ENCODE data around the gene NOSTRIN.

NOSTRIN gene

GRCh38 chr2:168809537-168809936, 7.1 kb downstream of the NOSTRIN start:
- FAIRE-seq = no peak

GRCh38 chr2:168810235-168810634, 7.8 kb downstream of the NOSTRIN start:
- no peak for TF ChIP-seq CTCF (IDR thresholded peaks at IDR 0.05; ENCODE audit: insufficient read depth, missing control alignments)
- no peak for FAIRE-seq
- DNase-seq (ENCODE audit: insufficient read length, low spot score) = no peak

More at GRCh38 chr2:168809537-168809936, 7.1 kb downstream of the NOSTRIN start:
- no peak for DNase-seq (ENCODE audit: insufficient read length, low spot score)
- no peak for TF ChIP-seq CTCF (IDR thresholded peaks at IDR 0.05; ENCODE audit: insufficient read depth, missing control alignments)

GRCh38 chr2:168811696-168812095, 9.3 kb downstream of the NOSTRIN start:
- no peak for TF ChIP-seq CTCF (IDR thresholded peaks at IDR 0.05; ENCODE audit: insufficient read depth, missing control alignments)
- no peak for FAIRE-seq
- no peak for DNase-seq (ENCODE audit: insufficient read length, low spot score)

DNA sequence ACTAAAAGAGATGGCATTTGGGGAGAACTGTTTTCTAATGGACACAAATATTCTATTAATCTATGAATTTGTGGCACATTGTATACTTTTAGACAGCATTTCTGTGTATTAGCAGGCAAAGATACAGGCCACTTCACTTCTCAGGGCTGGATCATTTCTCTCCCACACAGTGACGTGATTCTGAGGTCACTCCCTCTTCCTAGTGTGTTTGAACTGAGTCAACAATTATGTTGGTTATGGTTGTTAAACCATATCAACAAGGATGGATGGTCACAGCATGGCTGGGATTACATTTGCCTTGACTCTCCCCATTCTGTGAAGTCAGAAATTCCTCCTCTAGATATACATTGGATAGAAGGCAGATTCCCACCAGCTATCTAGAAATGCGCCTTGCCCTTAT, 11.6 kb downstream of the NOSTRIN start:
- no peak for TF ChIP-seq CTCF (IDR thresholded peaks at IDR 0.05; ENCODE audit: insufficient read depth, missing control alignments)
- DNase-seq (ENCODE audit: insufficient read length, low spot score) (no peak), FAIRE-seq (no peak)

DNA sequence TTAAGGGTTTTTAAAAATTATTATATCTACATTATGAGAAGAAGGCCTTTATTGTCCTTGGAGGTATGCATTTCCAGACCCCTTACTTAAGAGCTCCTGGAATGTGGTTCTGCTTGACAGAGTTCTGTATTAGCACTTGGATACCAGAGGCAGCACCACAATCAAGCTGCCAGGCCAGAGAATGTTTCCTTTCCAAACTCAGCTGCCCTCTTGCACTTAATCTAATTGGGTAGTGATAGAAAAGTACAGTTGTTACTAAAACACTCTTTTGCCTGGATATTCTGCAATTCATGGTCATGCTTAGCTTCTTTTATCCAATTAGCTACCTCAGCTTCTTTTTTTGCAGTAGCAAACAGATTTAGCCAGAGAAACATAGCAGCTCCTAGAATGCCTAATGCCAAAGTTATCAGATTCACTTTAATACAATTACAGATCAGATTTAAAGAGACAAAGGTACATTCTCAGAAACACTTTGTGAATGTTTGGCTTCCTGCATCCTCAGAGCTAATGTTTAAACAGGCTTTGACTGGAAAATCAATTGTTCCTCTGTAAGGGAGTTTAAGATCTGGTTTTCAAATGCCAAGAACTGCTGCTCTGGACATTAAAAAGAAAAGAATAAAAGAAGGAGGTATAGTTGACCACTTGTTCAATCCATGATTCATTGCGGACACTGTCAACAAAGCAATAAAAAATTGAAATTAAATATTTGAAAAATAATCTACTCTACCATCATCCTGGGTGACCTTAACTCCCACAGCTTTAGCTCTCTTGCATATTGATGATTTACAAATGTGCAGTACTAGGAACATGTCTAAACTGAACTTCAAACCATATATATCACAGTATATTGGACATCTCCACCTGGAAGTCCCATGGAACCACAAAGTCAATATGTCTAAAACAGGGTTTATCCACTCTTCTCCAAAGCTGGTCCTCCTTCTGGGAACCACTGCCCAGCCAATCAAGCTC, 12.8 kb downstream of the NOSTRIN start:
- TF ChIP-seq CTCF (IDR thresholded peaks at IDR 0.05; ENCODE audit: insufficient read depth, missing control alignments) = no peak
- FAIRE-seq (no peak), DNase-seq (ENCODE audit: insufficient read length, low spot score) (no peak)

DNA sequence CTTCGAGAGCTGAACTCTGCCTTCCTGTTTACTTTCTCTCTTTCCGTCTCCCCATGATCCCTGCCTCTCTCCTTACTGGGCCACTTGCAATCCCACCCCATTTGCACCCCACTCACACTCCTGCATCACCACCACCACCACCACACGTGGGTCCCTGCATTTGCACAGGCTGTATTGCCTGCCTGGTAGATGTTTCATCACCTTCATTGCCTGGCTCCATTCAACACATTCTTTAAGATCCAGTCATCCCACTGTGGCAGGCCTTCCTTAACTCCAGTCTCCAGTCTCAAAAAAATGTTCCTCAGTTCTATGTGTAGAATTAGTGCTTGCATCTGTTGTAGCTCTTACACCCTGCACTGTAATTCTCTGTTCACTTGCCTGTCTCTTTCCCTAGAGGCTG, 13.9 kb downstream of the NOSTRIN start:
- no peak for TF ChIP-seq CTCF (IDR thresholded peaks at IDR 0.05; ENCODE audit: insufficient read depth, missing control alignments)
- FAIRE-seq = no peak
- DNase-seq (ENCODE audit: insufficient read length, low spot score) = no peak

Measured in D721Med (cell line).